GM19099 (cell line): ENCODE results near the gene OR7D2.

ENCODE experiments used
- POLR2A ChIP-seq: IDR thresholded peaks from 3 replicates; pipeline ENCODE4 v1.6.1; 2011; ENCODE audit warnings: low read depth; ENCODE audit not compliant: insufficient read length; ENCODE audit errors: extremely low read depth

OR7D2 gene

GRCh38 chr19:9178901-9179300 lies at the start of gene OR7D2:
TSS of gene OR7D2 (plus strand) at chr19:9178979. CDS start at chr19:9185782, 6,803 bp downstream.
- TF ChIP-seq POLR2A, result no peak

GRCh38 chr19:9130965-9131364 lies 47.8 kb upstream of the OR7D2 start:
- TF ChIP-seq POLR2A, result no peak

- no peak for TF ChIP-seq POLR2A
Observed at GRCh38 chr19:9132422-9132821, 46.4 kb upstream of the OR7D2 start.

GRCh38 chr19:9139609-9140158 lies 39.1 kb upstream of the OR7D2 start:
- TF ChIP-seq POLR2A, result no peak

- TF ChIP-seq POLR2A, result peak; percentile 87
Observed at GRCh38 chr19:9140159-9140874, 38.5 kb upstream of the OR7D2 start, which contains the start of gene ZNF317. TSS of gene ZNF317 (plus strand) at chr19:9140397. CDS start at chr19:9156017, 15,620 bp downstream.

GRCh38 chr19:9144920-9145319 lies 33.9 kb upstream of the OR7D2 start:
- no peak for TF ChIP-seq POLR2A

- no peak for TF ChIP-seq POLR2A
Observed at GRCh38 chr19:9146882-9147281, 31.9 kb upstream of the OR7D2 start.

GRCh38 chr19:9148697-9149096 lies 30.1 kb upstream of the OR7D2 start:
- no peak for TF ChIP-seq POLR2A

- TF ChIP-seq POLR2A, result no peak
Observed at GRCh38 chr19:9149997-9150396, 28.8 kb upstream of the OR7D2 start.

GRCh38 chr19:9150650-9151049 lies 28.1 kb upstream of the OR7D2 start:
- TF ChIP-seq POLR2A, result no peak

- no peak for TF ChIP-seq POLR2A
Observed at GRCh38 chr19:9151367-9151766, 27.4 kb upstream of the OR7D2 start.

GRCh38 chr19:9155591-9155990 lies 23.2 kb upstream of the OR7D2 start:
- TF ChIP-seq POLR2A, result no peak

- TF ChIP-seq POLR2A, result no peak
Observed at GRCh38 chr19:9156304-9156703, 22.5 kb upstream of the OR7D2 start.

GRCh38 chr19:9159891-9160290 lies 18.9 kb upstream of the OR7D2 start:
- TF ChIP-seq POLR2A, result no peak

GRCh38 chr19:9161427-9161826 lies 17.4 kb upstream of the OR7D2 start:
- no peak for TF ChIP-seq POLR2A

GRCh38 chr19:9165261-9165660 lies 13.5 kb upstream of the OR7D2 start:
- no peak for TF ChIP-seq POLR2A
